Measurements from ENCODE around the gene RING1.
"Not testable (repeated sequence)": the region's sequence is repeated elsewhere in the genome, so short reads cannot be mapped to it uniquely, and the experiment has no call there.

Gene RING1

GRCh38 chr6:33205191-33206026 is 2.9 kb upstream of the RING1 start:
- in situ Hi-C loops (cut with MboI; ENCODE audit: low sequenced_read_pairs): no loop called here

- in situ Hi-C loops (cut with MboI; ENCODE audit: low sequenced_read_pairs): no loop called here
Observed at GRCh38 chr6:33206027-33206863, 2.1 kb upstream of the RING1 start.

- in situ Hi-C loops (cut with MboI; ENCODE audit: low sequenced_read_pairs): no loop called here
Observed at GRCh38 chr6:33206864-33207551, 1.3 kb upstream of the RING1 start.

GRCh38 chr6:33207552-33208090 is 679 bp upstream of the RING1 start:
- in situ Hi-C loops (cut with MboI; ENCODE audit: low sequenced_read_pairs): no loop called here

GRCh38 chr6:33209856-33210255 is 1.6 kb downstream of the RING1 start:
- in situ Hi-C loops (cut with MboI; ENCODE audit: low sequenced_read_pairs): no loop called here

GRCh38 chr6:33211136-33211535 is 2.8 kb downstream of the RING1 start:
- in situ Hi-C loops (cut with MboI; ENCODE audit: low sequenced_read_pairs): no loop called here

GRCh38 chr6:33211666-33212422 is 3.5 kb downstream of the RING1 start:
- in situ Hi-C loops (cut with MboI; ENCODE audit: low sequenced_read_pairs): no loop called here

- in situ Hi-C loops (cut with MboI; ENCODE audit: low sequenced_read_pairs): no loop called here
Observed at GRCh38 chr6:33212857-33213165, 4.5 kb downstream of the RING1 start.

GRCh38 chr6:33213166-33213988 is 5.1 kb downstream of the RING1 start:
- in situ Hi-C loops (cut with MboI; ENCODE audit: low sequenced_read_pairs): no loop called here

GRCh38 chr6:33213989-33214335 is 5.7 kb downstream of the RING1 start:
- in situ Hi-C loops (cut with MboI; ENCODE audit: low sequenced_read_pairs): no loop called here

GRCh38 chr6:33215271-33216116 is 7.2 kb downstream of the RING1 start:
- in situ Hi-C loops (cut with MboI; ENCODE audit: low sequenced_read_pairs): no loop called here

GRCh38 chr6:33216117-33216649 is 7.9 kb downstream of the RING1 start:
- in situ Hi-C loops (cut with MboI; ENCODE audit: low sequenced_read_pairs): no loop called here

- in situ Hi-C loops (cut with MboI; ENCODE audit: low sequenced_read_pairs): no loop called here
Observed at GRCh38 chr6:33217246-33217645, 8.9 kb downstream of the RING1 start.

- in situ Hi-C loops (cut with MboI; ENCODE audit: low sequenced_read_pairs): no loop called here
Observed at GRCh38 chr6:33217681-33218080, 9.4 kb downstream of the RING1 start.

- in situ Hi-C loops (cut with MboI; ENCODE audit: low sequenced_read_pairs): not testable (repeated sequence)
Observed at GRCh38 chr6:33226503-33227120, 18.3 kb downstream of the RING1 start.

GRCh38 chr6:33235221-33235634 is 26.9 kb downstream of the RING1 start:
- in situ Hi-C loops (cut with MboI; ENCODE audit: low sequenced_read_pairs): no loop called here

GRCh38 chr6:33236328-33236727 is 28.0 kb downstream of the RING1 start:
- in situ Hi-C loops (cut with MboI; ENCODE audit: low sequenced_read_pairs): no loop called here

GRCh38 chr6:33236852-33237251 is 28.6 kb downstream of the RING1 start:
- in situ Hi-C loops (cut with MboI; ENCODE audit: low sequenced_read_pairs): no loop called here
